ENCODE data around the gene ACADVL.

GRCh38 chr17:7176841-7177190 lies 42.9 kb upstream of the ACADVL start:
- TF ChIP-seq POLR2AphosphoS5 (IDR thresholded peaks at IDR 0.05; ENCODE audit: low read depth, low read length) (no peak), POLR2A (IDR thresholded peaks at IDR 0.05; ENCODE audit: low read depth, low read length) (no peak)

All from GM12891 (cell line).